KOPT-K1 (cell line): ENCODE data around the gene TFPI2.

Experiments
- H3K27ac ChIP-seq: fragments of 200-600 bp; sonication (generic); 2 replicates; pipeline ENCODE4 v1.5.1; 2016; ENCODE audit warnings: antibody characterized with exemption, mild to moderate bottlenecking, low read depth, low read length; ENCODE audit not compliant: poor library complexity, severe bottlenecking
- H3K36me3 ChIP-seq: fragments of 200-600 bp; sonication (generic); 2 replicates; pipeline ENCODE4 v1.5.1; 2017; ENCODE audit warnings: antibody characterized with exemption, mild to moderate bottlenecking, low read length, moderate library complexity; ENCODE audit not compliant: insufficient read depth
- H3K9me3 ChIP-seq: fragments of 200-600 bp; sonication (generic); 2 replicates; pipeline ENCODE4 v1.5.1; 2017; ENCODE audit warnings: antibody characterized with exemption, low read length, mild to moderate bottlenecking; ENCODE audit not compliant: insufficient read depth, poor library complexity, severe bottlenecking

The TFPI2 gene

GRCh38 chr7:93884541-93884940, 6.0 kb downstream of the TFPI2 start:
- Histone ChIP-seq H3K9me3 (no peaks in the 10 kb centered on the region), H3K27ac (no peak overlapping the region), H3K36me3 (no peaks in the 10 kb centered on the region)

GRCh38 chr7:93883917-93884345, 6.6 kb downstream of the TFPI2 start:
- Histone ChIP-seq H3K9me3 (no peaks in the 10 kb centered on the region), H3K36me3 (no peaks in the 10 kb centered on the region), H3K27ac (no peak overlapping the region)

- H3K27ac ChIP-seq, result no peak overlapping the region
- no peaks in the 10 kb centered on the region for H3K36me3 ChIP-seq
- H3K9me3 ChIP-seq, result no peaks in the 10 kb centered on the region
Observed at GRCh38 chr7:93883078-93883916, 7.3 kb downstream of the TFPI2 start.

- H3K9me3 ChIP-seq, result no peaks in the 10 kb centered on the region
- no peak overlapping the region for H3K27ac ChIP-seq
- H3K36me3 ChIP-seq, result no peaks in the 10 kb centered on the region
Observed at GRCh38 chr7:93882468-93882867, 8.1 kb downstream of the TFPI2 start.

GRCh38 chr7:93879356-93879755, 11.2 kb downstream of the TFPI2 start:
- Histone ChIP-seq H3K36me3 (no peaks in the 10 kb centered on the region), H3K27ac (no peak overlapping the region), H3K9me3 (no peaks in the 10 kb centered on the region)

- Histone ChIP-seq H3K27ac (no peak overlapping the region), H3K36me3 (no peaks in the 10 kb centered on the region), H3K9me3 (no peaks in the 10 kb centered on the region)
Observed at GRCh38 chr7:93877742-93878141, 12.8 kb downstream of the TFPI2 start.

- no peaks in the 10 kb centered on the region for H3K9me3 ChIP-seq
- H3K36me3 ChIP-seq, result no peaks in the 10 kb centered on the region
- no peak overlapping the region for H3K27ac ChIP-seq
Observed at GRCh38 chr7:93873998-93874574, 16.5 kb downstream of the TFPI2 start.

- H3K36me3 ChIP-seq, result no peaks in the 10 kb centered on the region
- no peaks in the 10 kb centered on the region for H3K9me3 ChIP-seq
- H3K27ac ChIP-seq, result no peak overlapping the region
Observed at GRCh38 chr7:93866886-93867285, 23.7 kb downstream of the TFPI2 start.

- H3K27ac ChIP-seq, result no peak overlapping the region
- H3K36me3 ChIP-seq, result no peaks in the 10 kb centered on the region
- no peaks in the 10 kb centered on the region for H3K9me3 ChIP-seq
Observed at GRCh38 chr7:93862651-93863050, 27.9 kb downstream of the TFPI2 start.

GRCh38 chr7:93861325-93861949, 29.1 kb downstream of the TFPI2 start:
- Histone ChIP-seq H3K27ac (no peak overlapping the region), H3K9me3 (no peaks in the 10 kb centered on the region), H3K36me3 (no peaks in the 10 kb centered on the region)

- Histone ChIP-seq H3K9me3 (no peaks in the 10 kb centered on the region), H3K27ac (no peak overlapping the region), H3K36me3 (no peaks in the 10 kb centered on the region)
Observed at GRCh38 chr7:93860261-93860660, 30.3 kb downstream of the TFPI2 start.

GRCh38 chr7:93858857-93859256, 31.7 kb downstream of the TFPI2 start:
- Histone ChIP-seq H3K27ac (no peak overlapping the region), H3K36me3 (no peaks in the 10 kb centered on the region), H3K9me3 (no peaks in the 10 kb centered on the region)

GRCh38 chr7:93856323-93856722, 34.2 kb downstream of the TFPI2 start:
- Histone ChIP-seq H3K27ac (no peak overlapping the region), H3K9me3 (no peaks in the 10 kb centered on the region), H3K36me3 (no peaks in the 10 kb centered on the region)

- H3K27ac ChIP-seq, result no peak overlapping the region
- H3K9me3 ChIP-seq, result no peaks in the 10 kb centered on the region
- no peaks in the 10 kb centered on the region for H3K36me3 ChIP-seq
Observed at GRCh38 chr7:93855797-93856196, 34.8 kb downstream of the TFPI2 start.

GRCh38 chr7:93854480-93854879, 36.1 kb downstream of the TFPI2 start:
- no peaks in the 10 kb centered on the region for H3K9me3 ChIP-seq
- H3K36me3 ChIP-seq, result no peaks in the 10 kb centered on the region
- H3K27ac ChIP-seq, result no peak overlapping the region
